Measurements from ENCODE around the gene CHMP6. TPM values are rescaled to one million over a fixed set of nuclear protein-coding genes. Genes with fewer than 3 reads are reported as not detected.

Gene CHMP6
- total and polyA plus RNA-seq, 8 donors = 5.4 to 117 (median 24.5) TPM

DNA sequence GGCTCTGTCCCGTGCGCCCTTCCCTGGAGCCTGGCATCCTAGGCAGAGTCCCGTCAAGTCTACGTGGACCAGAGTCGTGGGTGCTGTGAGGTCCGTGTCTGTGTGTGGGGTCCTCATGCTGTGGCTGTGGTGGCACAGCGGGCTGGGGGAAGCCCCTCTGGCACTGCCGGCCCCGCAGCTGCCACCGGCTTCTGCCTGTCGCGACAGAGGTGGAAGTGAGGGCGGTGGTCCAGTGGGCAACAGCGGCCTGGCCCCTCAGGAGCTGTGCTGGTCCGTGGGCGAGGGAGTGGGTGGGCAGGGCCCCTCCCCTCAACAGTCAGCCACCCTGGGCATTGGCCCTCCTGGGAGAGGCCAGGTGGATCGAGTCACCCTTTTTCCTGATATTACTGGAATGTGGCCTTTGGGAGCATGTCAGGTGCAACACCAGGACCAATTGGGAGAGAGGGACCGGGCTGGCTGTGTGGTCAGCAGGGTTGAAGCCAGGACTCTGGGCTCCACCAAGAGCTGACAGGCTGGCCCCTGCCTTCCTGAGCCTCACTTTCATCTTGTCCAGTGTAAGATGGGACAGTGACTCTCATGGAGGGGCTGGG lies 55.2 kb downstream of the CHMP6 start:
- H3K27ac ChIP-seq = peak overlapping the region in 4 of 5 donors; percentile 70 to 81 (median 73)
- DNase-seq = peak in 1 of 2 donors; percentile 58
- no peaks in the 10 kb centered on the region for H3K27me3 ChIP-seq
- no peaks in the 10 kb centered on the region for H3K36me3 ChIP-seq
- TF ChIP-seq POLR2A (IDR thresholded peaks at IDR 0.05) = no peak
- TF ChIP-seq POLR2AphosphoS5 (IDR thresholded peaks at IDR 0.05) = peak in 1 of 3 donors; percentile 7
- H3K9me3 ChIP-seq = no peaks in the 10 kb centered on the region
- 54 to 82% (median 74%) methylated on average over 12 to 18 of the region's 18 CpGs for WGBS, 5 donors
- H3K4me3 ChIP-seq = no peak overlapping the region
- H3K4me1 ChIP-seq = peaks cover 89 to 100% (median 95%) of the 10 kb centered on the region in 4 donors
- intact Hi-C loops (cut with DNase I; ENCODE audit: low total_unique reads) = no loop called here

DNA sequence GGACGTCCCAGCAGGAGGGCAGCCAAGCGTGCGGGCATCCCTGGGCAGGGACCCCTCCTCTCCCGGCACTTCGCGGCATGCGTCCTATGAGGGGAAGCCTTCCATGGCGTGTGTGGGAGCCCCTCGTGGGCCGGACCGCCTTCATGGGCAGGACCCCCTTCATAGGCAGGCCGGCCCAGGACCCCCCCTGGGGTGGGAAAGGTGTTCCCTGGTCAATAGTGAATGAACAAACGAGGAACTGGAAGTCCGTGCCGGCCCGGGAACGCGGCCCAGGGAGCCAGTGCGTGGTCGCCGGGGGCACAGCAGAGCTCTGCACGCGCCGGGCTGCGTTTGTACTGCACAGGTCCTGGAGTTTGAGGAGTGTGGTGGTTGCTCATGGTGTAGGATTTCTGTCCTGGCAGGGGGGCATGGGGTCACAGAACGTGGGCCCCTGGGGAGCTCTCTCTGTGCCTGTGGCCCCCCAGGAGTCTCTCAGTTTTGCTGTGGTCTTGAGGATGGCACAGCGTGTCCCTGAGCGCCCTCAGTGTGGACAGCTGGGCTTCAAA lies 57.3 kb downstream of the CHMP6 start:
- Histone ChIP-seq H3K27me3 (no peaks in the 10 kb centered on the region), H3K4me1 (peaks cover 92 to 97% (median 94%) of the 10 kb centered on the region in 4 donors), H3K27ac (peak overlapping the region in 4 of 5 donors; percentile 77 to 89 (median 80)), H3K4me3 (no peak overlapping the region), H3K36me3 (no peaks in the 10 kb centered on the region), H3K9me3 (no peaks in the 10 kb centered on the region)
- WGBS, 5 donors = 85 to 92% (median 90%) methylated on average over 14 to 28 of the region's 28 CpGs
- no peak for DNase-seq
- TF ChIP-seq EP300 (IDR thresholded peaks at IDR 0.05) (no peak), POLR2A (IDR thresholded peaks at IDR 0.05) (no peak), POLR2AphosphoS5 (IDR thresholded peaks at IDR 0.05) (no peak)
- TF ChIP-seq, protein P1, sequence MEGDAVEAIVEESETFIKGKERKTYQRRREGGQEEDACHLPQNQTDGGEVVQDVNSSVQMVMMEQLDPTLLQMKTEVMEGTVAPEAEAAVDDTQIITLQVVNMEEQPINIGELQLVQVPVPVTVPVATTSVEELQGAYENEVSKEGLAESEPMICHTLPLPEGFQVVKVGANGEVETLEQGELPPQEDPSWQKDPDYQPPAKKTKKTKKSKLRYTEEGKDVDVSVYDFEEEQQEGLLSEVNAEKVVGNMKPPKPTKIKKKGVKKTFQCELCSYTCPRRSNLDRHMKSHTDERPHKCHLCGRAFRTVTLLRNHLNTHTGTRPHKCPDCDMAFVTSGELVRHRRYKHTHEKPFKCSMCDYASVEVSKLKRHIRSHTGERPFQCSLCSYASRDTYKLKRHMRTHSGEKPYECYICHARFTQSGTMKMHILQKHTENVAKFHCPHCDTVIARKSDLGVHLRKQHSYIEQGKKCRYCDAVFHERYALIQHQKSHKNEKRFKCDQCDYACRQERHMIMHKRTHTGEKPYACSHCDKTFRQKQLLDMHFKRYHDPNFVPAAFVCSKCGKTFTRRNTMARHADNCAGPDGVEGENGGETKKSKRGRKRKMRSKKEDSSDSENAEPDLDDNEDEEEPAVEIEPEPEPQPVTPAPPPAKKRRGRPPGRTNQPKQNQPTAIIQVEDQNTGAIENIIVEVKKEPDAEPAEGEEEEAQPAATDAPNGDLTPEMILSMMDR (IDR thresholded peaks at IDR 0.05) = no peak
- intact Hi-C loops (cut with DNase I; ENCODE audit: low total_unique reads) = no loop called here

DNA sequence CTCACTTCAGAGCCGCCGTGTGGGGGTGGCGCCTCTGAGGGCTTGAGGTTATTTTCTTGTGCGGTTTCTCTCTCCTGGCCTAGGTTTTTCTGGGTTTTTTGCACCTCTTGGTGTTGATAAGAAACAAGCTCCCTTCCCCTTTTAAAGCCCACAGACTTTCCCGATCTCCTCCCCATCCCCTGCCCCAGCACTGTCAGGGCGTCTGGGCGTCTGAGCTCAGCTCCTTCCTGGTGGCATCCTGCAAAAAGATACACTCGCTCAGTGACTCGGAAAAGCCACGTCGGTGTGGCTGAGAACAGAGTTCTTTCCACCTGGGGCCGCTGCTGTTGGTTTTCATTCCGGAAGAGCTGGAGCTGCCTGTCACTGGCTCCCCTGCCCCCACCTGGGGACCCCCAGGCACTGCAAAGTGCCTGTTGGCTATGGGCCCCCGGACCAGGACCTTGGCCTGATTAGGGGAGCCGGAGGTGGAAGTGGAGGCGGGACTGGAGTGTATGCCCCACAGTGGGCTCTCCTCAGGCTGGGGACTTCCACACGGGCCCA lies 57.8 kb downstream of the CHMP6 start:
- peaks cover 87 to 96% (median 88%) of the 10 kb centered on the region in 4 donors for H3K4me1 ChIP-seq
- peak overlapping the region in 2 of 4 donors; percentile 11 to 14 for H3K4me3 ChIP-seq
- DNase-seq = no peak
- no peaks in the 10 kb centered on the region for H3K9me3 ChIP-seq
- peaks cover 2 to 4% (median 2%) of the 10 kb centered on the region in 4 donors for H3K36me3 ChIP-seq
- intact Hi-C loops (cut with DNase I; ENCODE audit: low total_unique reads) = no loop called here
- 59 to 68% (median 65%) methylated on average over 14 to 17 of the region's 17 CpGs for WGBS, 5 donors
- peak overlapping the region; percentile 62 to 89 (median 80) for H3K27ac ChIP-seq
- no peaks in the 10 kb centered on the region for H3K27me3 ChIP-seq
- TF ChIP-seq, protein P1 (IDR thresholded peaks at IDR 0.05) = no peak
- TF ChIP-seq EP300 (IDR thresholded peaks at IDR 0.05) (no peak), POLR2AphosphoS5 (IDR thresholded peaks at IDR 0.05) (no peak), POLR2A (IDR thresholded peaks at IDR 0.05) (no peak)

Other genes starting within 250 kb of the CHMP6 start
- 100 to 1,000 TPM in 2 of 5 donors, 10 to 100 TPM in 3; 21.1 to 263 (median 96.9) TPM for gene BAIAP2, start 43.3 kb downstream of the CHMP6 start, total RNA-seq
- gene BAIAP2, start 43.3 kb downstream of the CHMP6 start, polyA plus RNA-seq = 10 to 100 TPM; 37.5 to 66.1 (median 46.6) TPM
- gene PVALEF, start 173.7 kb downstream of the CHMP6 start, total RNA-seq = not detected
- not detected for gene PVALEF, start 173.7 kb downstream of the CHMP6 start, polyA plus RNA-seq
- 10 to 100 TPM in 4 of 5 donors, under 1 TPM in 1; 0.87 to 31.7 (median 10.9) TPM for gene AATK, start 174.4 kb downstream of the CHMP6 start, total RNA-seq
- gene AATK, start 174.4 kb downstream of the CHMP6 start, polyA plus RNA-seq = 1 to 10 TPM; 1.7 to 4.1 (median 3.1) TPM
- gene CEP131, start 231.1 kb downstream of the CHMP6 start, total RNA-seq = 10 to 100 TPM in 3 of 5 donors, 1 to 10 TPM in 2; 4.8 to 75.0 (median 12.5) TPM
- 10 to 100 TPM in 2 of 3 donors, 1 to 10 TPM in 1; 9.9 to 15.7 (median 11.8) TPM for gene CEP131, start 231.1 kb downstream of the CHMP6 start, polyA plus RNA-seq
- 100 to 1,000 TPM in 2 of 5 donors, 10 to 100 TPM in 2, 1 to 10 TPM in 1; 9.4 to 295 (median 22.3) TPM for gene TEPSIN, start 247.2 kb downstream of the CHMP6 start, total RNA-seq
- gene TEPSIN, start 247.2 kb downstream of the CHMP6 start, polyA plus RNA-seq = 10 to 100 TPM; 15.1 to 31.6 (median 18.1) TPM
- gene NDUFAF8, start 247.5 kb downstream of the CHMP6 start, total RNA-seq = 100 to 1,000 TPM in 2 of 5 donors, 10 to 100 TPM in 2, not detected in 1; 14.5 to 185 (median 92.5) TPM
- 10 to 100 TPM; 37.7 to 60.8 (median 43.4) TPM for gene NDUFAF8, start 247.5 kb downstream of the CHMP6 start, polyA plus RNA-seq